Keratinocyte (primary cell): ENCODE measurements around the gene SRP54.

Experiments used
- CTCF ChIP-seq, 3 experiments: IDR thresholded peaks in 1 of 3; conservative IDR thresholded peaks in 1 of 3; optimal IDR thresholded peaks in 1 of 3; 2 replicates in 2 of 3; 3 replicates in 1 of 3; pipeline versions ENCODE3 to v1.5.1; 2011; ENCODE audit warnings: low read length in 3 of 3, mild to moderate bottlenecking in 3 of 3, moderate library complexity in 2 of 3, control low read depth in 1 of 3, inconsistent platforms in 1 of 3; ENCODE audit not compliant: insufficient read depth in 2 of 3; ENCODE audit errors: extremely low read depth in 1 of 3
- EZH2 ChIP-seq: IDR thresholded peaks from one replicate; pipeline ENCODE4 v1.6.1; 2012; ENCODE audit warnings: inconsistent platforms, mild to moderate bottlenecking, low read length, moderate library complexity

- TF ChIP-seq CTCF (optimal IDR thresholded peaks at IDR 0.05 in 1 of 3, IDR thresholded peaks at IDR 0.05 in 1 of 3, conservative IDR thresholded peaks at IDR 0.05 in 1 of 3; ENCODE audit: extremely low read depth in 1 of 3, insufficient read depth in 2 of 3, low read length in 3 of 3) (no peak), EZH2 (no peak)
These were observed 910 bp upstream of the SRP54 start for GRCh38 chr14:34981743-34982420.
